ENCODE measurements around the gene MEPCE. TPM values are rescaled to one million over a fixed set of nuclear protein-coding genes. Genes with fewer than 3 reads are reported as not detected.
"Not testable (repeated sequence)": the region's sequence is repeated elsewhere in the genome, so short reads cannot be mapped to it uniquely, and the experiment has no call there.

Gene MEPCE
- total and polyA plus RNA-seq, 10 of the 15 experiments (the other 5 are each of a cell fraction or from before 2014, with no cell fraction given), result 8.2 to 48.0 (median 22.1) TPM

- H2AFZ ChIP-seq (ENCODE audit: control insufficient read depth, low read depth, low read length); H3K9me3 ChIP-seq (replicated peaks; ENCODE audit: control insufficient read depth, insufficient read depth, low read length); ATAC-seq; BruUV-seq (replicated peaks); DNase-seq (ENCODE audit: low read depth, low spot score); H3K27me3 ChIP-seq (replicated peaks in 1 of 2; ENCODE audit: control insufficient read depth in 2 of 2, insufficient read depth in 2 of 2, low read length in 1 of 2); H3K79me2 ChIP-seq (ENCODE audit: control insufficient read depth, insufficient read depth, low read length); H3K4me2 ChIP-seq (ENCODE audit: control insufficient read depth, insufficient read depth); H3K4me3 ChIP-seq; intact Hi-C loops (cut with micrococcal nuclease; ENCODE audit: unreplicated experiment); H3K36me3 ChIP-seq (ENCODE audit: control insufficient read depth in 2 of 2, insufficient read depth in 2 of 2, low read length in 1 of 2); H4K20me1 ChIP-seq (ENCODE audit: control insufficient read depth, insufficient read depth); H3K4me1 ChIP-seq (ENCODE audit: control insufficient read depth, insufficient read depth, low read length); in situ Hi-C loops (cut with MboI); H3K27ac ChIP-seq (ENCODE audit: control insufficient read depth, insufficient read depth); H3K9ac ChIP-seq (ENCODE audit: control insufficient read depth, insufficient read depth, low read length): not testable (repeated sequence)
- ChIA-PET RAD21 (ENCODE audit: unreplicated experiment) (interaction anchor here (1.3 to 1.8 kb wide), 3 partner anchors 8 to 25 kb away, joined by 3 to 7 read pairs (median 4); no protein-coding TSS in a partner anchor), POLR2A (interaction anchor here (0.8 to 3.0 kb wide), 3 partner anchors 11 to 46 kb away, joined by 3 to 11 read pairs (median 3); partner anchors contain the start of gene ZCWPW1), CTCF (interaction anchor here (1.4 to 2.8 kb wide), 3 partner anchors 8 to 25 kb away, joined by 5 to 12 read pairs (median 7); no protein-coding TSS in a partner anchor), SMC1A (ENCODE audit: uncharacterized antibody, unreplicated experiment) (interaction anchor here (1.0 to 4.0 kb wide), 6 partner anchors 9 to 47 kb away, joined by 3 to 13 read pairs (median 4); partner anchors contain the start of gene ZCWPW1)
- FAIRE-seq, result peak; percentile 69
- peak; percentile 82 for TF ChIP-seq NFYB (IDR thresholded peaks at IDR 0.05; ENCODE audit: insufficient read depth, low read depth, low read length)
- 76% methylated on average over 8 of the region's 8 CpGs for WGBS (ENCODE audit: insufficient coverage, insufficient replicate concordance, low lambda C conversion rate, missing lambda C conversion rate)
These were observed 47.3 kb upstream of the MEPCE start for GRCh38 chr7:100382234-100382853.

- ChIA-PET SMC1A (ENCODE audit: uncharacterized antibody, unreplicated experiment) (interaction anchor here (1.0 to 4.4 kb wide), 7 partner anchors 9 to 65 kb away, joined by 3 to 20 read pairs (median 5); no protein-coding TSS in a partner anchor), POLR2A (interaction anchor here (0.5 to 5.8 kb wide), 7 partner anchors 9 to 468 kb away, joined by 3 to 33 read pairs (median 4); no protein-coding TSS in a partner anchor), RAD21 (ENCODE audit: unreplicated experiment) (interaction anchor here (0.7 to 1.8 kb wide), 6 partner anchors 8 to 23 kb away, joined by 3 to 20 read pairs (median 4); no protein-coding TSS in a partner anchor), CTCF (interaction anchor here (0.7 to 2.0 kb wide), 5 partner anchors 9 to 26 kb away, joined by 3 to 8 read pairs (median 5); no protein-coding TSS in a partner anchor)
- H4K20me1 ChIP-seq (ENCODE audit: control insufficient read depth, insufficient read depth), result no peaks in the 10 kb centered on the region
- no peak overlapping the region for H2AFZ ChIP-seq (ENCODE audit: control insufficient read depth, low read depth, low read length)
- in situ Hi-C loops (cut with MboI), result no loop called here
- no peaks in the 10 kb centered on the region; the same call in 2 of the 3 replicates for H3K9me3 ChIP-seq (replicated peaks; ENCODE audit: control insufficient read depth, insufficient read depth, low read length)
- 34% methylated on average over 6 of the region's 6 CpGs for WGBS (ENCODE audit: insufficient coverage, insufficient replicate concordance, low lambda C conversion rate, missing lambda C conversion rate)
- peaks cover 8% of the 10 kb centered on the region for H3K4me1 ChIP-seq (ENCODE audit: control insufficient read depth, insufficient read depth, low read length)
- H3K27ac ChIP-seq (ENCODE audit: control insufficient read depth, insufficient read depth), result no peak overlapping the region
- H3K36me3 ChIP-seq (ENCODE audit: control insufficient read depth in 2 of 2, insufficient read depth in 2 of 2, low read length in 1 of 2), result no peaks in the 10 kb centered on the region
- H3K4me2 ChIP-seq (ENCODE audit: control insufficient read depth, insufficient read depth), result 0 out of 2 replicates have a peak overlapping the region, but pooled peaks have one; percentile 44
- H3K4me3 ChIP-seq, result no peak overlapping the region
- intact Hi-C loops (cut with micrococcal nuclease; ENCODE audit: unreplicated experiment), result no loop called here
- H3K79me2 ChIP-seq (ENCODE audit: control insufficient read depth, insufficient read depth, low read length), result no peaks in the 10 kb centered on the region
- no peak for DNase-seq (ENCODE audit: low read depth, low spot score)
- no peak overlapping the region for H3K9ac ChIP-seq (ENCODE audit: control insufficient read depth, insufficient read depth, low read length)
- H3K27me3 ChIP-seq (replicated peaks in 1 of 2; ENCODE audit: control insufficient read depth in 2 of 2, insufficient read depth in 2 of 2, low read length in 1 of 2), result no peaks in the 10 kb centered on the region
- BruUV-seq (replicated peaks), result no TSS peak
- ATAC-seq, result peak; percentile 60
- FAIRE-seq, result no peak
- TF ChIP-seq MYB (IDR thresholded peaks at IDR 0.05; ENCODE audit: borderline replicate concordance, low read depth, low read length) (no peak), CEBPZ (IDR thresholded peaks at IDR 0.05; ENCODE audit: low read depth, low read length) (no peak), ZNF592 (IDR thresholded peaks at IDR 0.05) (no peak), NFIC (IDR thresholded peaks at IDR 0.05; ENCODE audit: low read depth, low read length) (no peak; the same call in 1 of the 2 replicates)
These were observed 44.9 kb upstream of the MEPCE start for GRCh38 chr7:100384628-100385294.

All from GM12878 (cell line).